GM12873 (cell line): Measurements from ENCODE around the gene NTN5.

Experiments used
- CTCF ChIP-seq: IDR thresholded peaks from 2 replicates; pipeline ENCODE4 v1.5.1; 2012; ENCODE audit warnings: low read depth, mild to moderate bottlenecking, moderate library complexity, low read length, control low read depth; ENCODE audit not compliant: insufficient read depth; ENCODE audit errors: missing control alignments

The NTN5 gene

GRCh38 chr19:48627201-48627864 lies 45.5 kb downstream of the NTN5 start:
- no peak for TF ChIP-seq CTCF

- no peak for TF ChIP-seq CTCF
These were observed 46.9 kb downstream of the NTN5 start for GRCh38 chr19:48625891-48626327.

DNA sequence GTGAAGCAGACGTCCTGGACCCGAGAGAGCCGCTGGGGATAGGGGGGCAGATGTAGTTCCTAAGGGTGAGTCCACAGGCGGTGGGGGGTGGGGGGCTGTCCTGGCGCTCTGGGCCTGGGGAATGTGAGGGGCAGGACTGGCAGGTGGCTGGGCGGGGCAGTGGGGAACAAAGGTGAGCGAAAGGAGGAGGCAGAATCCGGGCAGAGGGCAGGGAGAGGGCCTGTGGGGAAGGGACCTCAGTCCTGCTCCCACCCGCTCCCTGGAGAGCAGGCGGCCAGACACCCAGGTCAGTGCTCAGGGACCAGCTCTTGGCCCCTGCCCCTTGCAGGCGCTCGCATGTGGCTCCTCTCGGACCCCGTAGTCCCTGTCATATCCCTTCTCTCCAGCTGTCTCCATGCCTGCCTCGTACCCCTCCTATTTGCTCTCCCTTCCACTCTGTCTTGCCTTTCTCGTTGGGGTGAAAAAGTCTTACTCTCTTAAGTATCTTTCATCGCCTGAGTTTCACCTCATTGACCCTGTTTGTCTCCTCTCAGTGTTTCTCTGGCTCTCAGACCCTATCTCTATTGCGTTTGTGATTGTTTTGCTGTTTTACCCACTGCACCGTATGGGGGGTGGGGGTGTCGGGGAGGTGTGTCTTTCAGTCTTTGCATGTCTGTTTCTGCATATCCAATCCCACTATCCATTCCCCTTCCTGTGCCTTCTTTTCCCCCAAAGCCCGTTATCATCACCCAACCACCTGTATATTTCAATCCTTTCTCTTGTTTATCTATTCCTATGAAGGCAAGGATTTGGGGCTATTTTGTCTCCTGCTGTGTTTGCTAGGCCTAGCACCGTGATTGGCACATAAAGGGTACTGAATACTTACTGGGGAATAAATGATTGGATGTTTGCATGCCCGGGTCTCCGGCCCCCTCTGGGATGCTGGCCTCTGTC lies 47.8 kb downstream of the NTN5 start:
- no peak for TF ChIP-seq CTCF

- no peak for TF ChIP-seq CTCF
These were observed 48.7 kb downstream of the NTN5 start for GRCh38 chr19:48624067-48624594.

GRCh38 chr19:48623556-48624066 lies 49.2 kb downstream of the NTN5 start:
- no peak for TF ChIP-seq CTCF

- no peak for TF ChIP-seq CTCF
These were observed 52.9 kb downstream of the NTN5 start for GRCh38 chr19:48619692-48620585.
